Measurements from ENCODE around the gene TRIP6. TPM values are rescaled to one million over a fixed set of nuclear protein-coding genes. Genes with fewer than 3 reads are reported as not detected.
"Not testable (repeated sequence)": the region's sequence is repeated elsewhere in the genome, so short reads cannot be mapped to it uniquely, and the experiment has no call there.

TRIP6 gene
- total RNA-seq, 1 donor from 2014 or later = 43.6 TPM

DNA sequence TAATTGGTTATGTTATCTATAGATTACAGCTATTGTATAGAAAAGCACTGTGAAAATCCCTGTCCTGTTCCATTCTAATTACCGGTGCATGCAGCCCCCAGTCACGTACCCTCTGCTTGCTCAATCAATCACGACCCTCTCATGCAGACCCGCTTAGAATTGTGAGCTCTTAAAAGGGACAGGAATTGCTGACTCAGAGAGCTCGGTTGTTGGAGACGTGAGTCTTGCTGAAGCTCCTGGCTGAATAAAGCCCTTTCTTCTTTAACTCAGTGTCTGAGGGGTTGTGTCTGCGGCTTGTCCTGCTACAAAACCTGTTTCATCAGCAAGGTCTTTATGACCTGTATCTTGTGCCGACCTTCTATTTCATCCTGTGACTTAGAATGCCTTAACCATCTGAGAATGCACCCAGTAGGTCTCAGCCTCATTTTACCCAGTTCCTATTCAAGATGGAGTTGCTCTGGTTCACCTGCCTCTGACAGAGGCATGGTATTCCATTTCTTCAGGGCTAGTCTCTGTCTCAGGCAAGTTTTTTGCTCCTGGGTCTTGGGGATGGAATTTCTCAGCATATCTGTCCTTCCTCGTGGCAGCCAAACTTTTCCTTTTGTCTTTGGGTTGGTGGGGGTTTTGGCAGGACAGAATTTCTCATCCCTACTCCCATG is 52.7 kb downstream of the TRIP6 start:
- DNase-seq = not testable (repeated sequence)

DNA sequence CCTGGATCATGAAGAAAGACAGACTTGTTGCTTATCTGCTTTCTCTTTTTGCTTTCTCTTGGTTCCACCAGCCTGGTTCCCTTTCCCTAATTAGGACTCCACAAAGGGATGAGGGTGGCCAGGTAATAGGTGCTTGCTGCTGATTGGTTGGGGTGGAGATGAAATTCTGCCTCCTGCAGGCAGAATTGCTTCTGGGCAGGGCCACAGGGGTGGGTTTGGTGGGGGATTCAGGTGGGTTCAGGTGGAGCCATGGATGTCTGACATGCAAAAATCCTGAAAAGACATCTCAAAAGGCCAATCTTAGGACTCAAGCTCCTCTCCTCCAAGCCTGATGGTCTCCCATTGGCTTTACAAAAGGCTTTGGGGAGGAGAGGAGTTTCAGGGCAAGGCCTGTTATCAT is 53.9 kb downstream of the TRIP6 start:
- no peak for DNase-seq

Other genes starting within 250 kb of the TRIP6 start
- 0.68 and 0.70 TPM in 2 replicates for gene TFR2, start 225.8 kb upstream of the TRIP6 start, total RNA-seq
- not detected in 2 replicates for gene ACTL6B, start 210.9 kb upstream of the TRIP6 start, total RNA-seq
- 85.4 and 154 TPM in 2 replicates for gene GNB2, start 193.6 kb upstream of the TRIP6 start, total RNA-seq
- gene GIGYF1, start 173.1 kb upstream of the TRIP6 start, total RNA-seq = 18.0 and 20.8 TPM in 2 replicates
- 28.1 and 34.2 TPM in 2 replicates for gene POP7, start 161.3 kb upstream of the TRIP6 start, total RNA-seq
- not detected in 2 replicates for gene EPO, start 146.9 kb upstream of the TRIP6 start, total RNA-seq
- not detected in 2 replicates for gene ZAN, start 133.8 kb upstream of the TRIP6 start, total RNA-seq
- 415 and 590 TPM in 2 replicates for gene EPHB4, start 39.9 kb upstream of the TRIP6 start, total RNA-seq
- 37.1 and 39.9 TPM in 2 replicates for gene SLC12A9, start 14.7 kb upstream of the TRIP6 start, total RNA-seq
- gene SRRT, start 7.7 kb downstream of the TRIP6 start, total RNA-seq = 43.9 and 53.9 TPM in 2 replicates
- gene UFSP1, start 22.3 kb downstream of the TRIP6 start, total RNA-seq = 2.2 and 2.9 TPM in 2 replicates
- gene ACHE, start 28.5 kb downstream of the TRIP6 start, total RNA-seq = 1.2 and 4.9 TPM in 2 replicates
- gene MUC3A, start 82.1 kb downstream of the TRIP6 start, total RNA-seq = 0.19 TPM in 1 of 2 replicates, not detected in the other
- not detected in 2 replicates for gene MUC12, start 102.2 kb downstream of the TRIP6 start, total RNA-seq
- gene MUC17, start 152.7 kb downstream of the TRIP6 start, total RNA-seq = not detected in 2 replicates
- gene TRIM56, start 218.1 kb downstream of the TRIP6 start, total RNA-seq = 19.6 and 28.0 TPM in 2 replicates

All from dermis blood vessel endothelial cell (primary cell).